Mesothelial cell of epicardium (in vitro differentiated cells): Measurements from ENCODE around the gene DIS3L. TPM values are rescaled to one million over a fixed set of nuclear protein-coding genes. Genes with fewer than 3 reads are reported as not detected.
A peak's percentile ranks its signal among the peaks of the same experiment; 100 is the strongest.
"Not testable (repeated sequence)": the region's sequence is repeated elsewhere in the genome, so short reads cannot be mapped to it uniquely, and the experiment has no call there.

Experiments
- DNase-seq, 2 experiments: peaks; one replicate each; pipeline ENCODE4 v3.0.0; 2021; ENCODE audit warnings: low spot score in 2 of 2; ENCODE audit not compliant: unreplicated experiment in 2 of 2
- H3K27ac Mint-ChIP-seq: 2 replicates; pipeline ENCODE4 v1.8.0; 2021; ENCODE audit warnings: mixed read lengths
- H3K27me3 Mint-ChIP-seq: 2 replicates; pipeline ENCODE4 v1.8.0; 2021; ENCODE audit warnings: low read depth, mixed read lengths
- H3K36me3 Mint-ChIP-seq: 2 replicates; pipeline ENCODE4 v1.8.0; 2021; ENCODE audit warnings: mixed read lengths
- H3K4me1 Mint-ChIP-seq: 2 replicates; pipeline ENCODE4 v1.8.0; 2021; ENCODE audit warnings: mixed read lengths
- H3K4me3 Mint-ChIP-seq: 2 replicates; pipeline ENCODE4 v1.8.0; 2021; ENCODE audit warnings: mild to moderate bottlenecking, moderate library complexity, mixed read lengths
- H3K9me3 Mint-ChIP-seq: 2 replicates; pipeline ENCODE4 v1.8.0; 2021; ENCODE audit warnings: mixed read lengths
- CTCF ChIP-seq: fragments of 200-600 bp; sonication (generic); IDR thresholded peaks from one replicate; pipeline ENCODE4 v1.5.0; 2021; ENCODE audit warnings: antibody characterized with exemption; ENCODE audit not compliant: unreplicated experiment
- total RNA-seq: library from RNA; stranded (reverse); gene quantifications from 3 replicates; pipeline ENCODE4 v1.2.1, GENCODE V29; 2021

Gene DIS3L
- 34.7 to 39.2 TPM (median 36.4 TPM) in 3 replicates for total RNA-seq

- DNase-seq: peak; percentile 36 to 67
- no peaks in the 10 kb centered on the region for H3K27me3 Mint-ChIP-seq
- peaks cover 9% of the 10 kb centered on the region for H3K36me3 Mint-ChIP-seq
- H3K27ac Mint-ChIP-seq: peak within 1 kb of the TSS; percentile 96
- TF ChIP-seq CTCF: no peak
- H3K4me1 Mint-ChIP-seq: peaks cover 34% of the 10 kb centered on the region
- peak within 1 kb of the TSS; percentile 76 for H3K4me3 Mint-ChIP-seq
- H3K9me3 Mint-ChIP-seq: no peaks in the 10 kb centered on the region
Observed at GRCh38 chr15:66293419-66294156, at the start of gene DIS3L. DIS3L (plus strand) TSS chr15:66293568; CDS start chr15:66293597, 29 bp downstream.

- not testable (repeated sequence) for H3K4me3 Mint-ChIP-seq, H3K36me3 Mint-ChIP-seq, H3K9me3 Mint-ChIP-seq, H3K4me1 Mint-ChIP-seq, H3K27ac Mint-ChIP-seq, DNase-seq
- H3K27me3 Mint-ChIP-seq: peaks cover 78% of the 10 kb centered on the region
Observed at GRCh38 chr15:66245832-66246231, 47.5 kb upstream of the DIS3L start.

- H3K27me3 Mint-ChIP-seq: peaks cover 85% of the 10 kb centered on the region
- DNase-seq: no peak
- H3K4me1 Mint-ChIP-seq: no peaks in the 10 kb centered on the region
- H3K9me3 Mint-ChIP-seq: no peaks in the 10 kb centered on the region
- H3K4me3 Mint-ChIP-seq: no peak overlapping the region
- no peak overlapping the region for H3K27ac Mint-ChIP-seq
- H3K36me3 Mint-ChIP-seq: no peaks in the 10 kb centered on the region
- TF ChIP-seq CTCF: no peak
Observed at GRCh38 chr15:66246937-66247336, 46.4 kb upstream of the DIS3L start.

GRCh38 chr15:66249605-66250174 is 43.7 kb upstream of the DIS3L start:
- H3K27ac Mint-ChIP-seq: no peak overlapping the region
- H3K4me1 Mint-ChIP-seq: peaks cover 13% of the 10 kb centered on the region
- no peaks in the 10 kb centered on the region for H3K9me3 Mint-ChIP-seq
- DNase-seq: no peak
- no peaks in the 10 kb centered on the region for H3K36me3 Mint-ChIP-seq
- no peak for TF ChIP-seq CTCF
- peaks cover 88% of the 10 kb centered on the region for H3K27me3 Mint-ChIP-seq
- no peak overlapping the region for H3K4me3 Mint-ChIP-seq

- Mint-ChIP-seq H3K4me3 (peak overlapping the region; percentile 51), H3K9me3 (no peaks in the 10 kb centered on the region), H3K27ac (no peak overlapping the region), H3K27me3 (peaks cover 89% of the 10 kb centered on the region), H3K36me3 (no peaks in the 10 kb centered on the region), H3K4me1 (peaks cover 13% of the 10 kb centered on the region)
- DNase-seq: no peak
- no peak for TF ChIP-seq CTCF
Observed at GRCh38 chr15:66251065-66251789, 42.1 kb upstream of the DIS3L start.
